ENCODE measurements around the gene ARRB2.
A peak's percentile ranks its signal among the peaks of the same experiment; 100 is the strongest.

- peak; percentile 31 for TF ChIP-seq POLR2A (IDR thresholded peaks at IDR 0.05)
- TF ChIP-seq, protein P1, sequence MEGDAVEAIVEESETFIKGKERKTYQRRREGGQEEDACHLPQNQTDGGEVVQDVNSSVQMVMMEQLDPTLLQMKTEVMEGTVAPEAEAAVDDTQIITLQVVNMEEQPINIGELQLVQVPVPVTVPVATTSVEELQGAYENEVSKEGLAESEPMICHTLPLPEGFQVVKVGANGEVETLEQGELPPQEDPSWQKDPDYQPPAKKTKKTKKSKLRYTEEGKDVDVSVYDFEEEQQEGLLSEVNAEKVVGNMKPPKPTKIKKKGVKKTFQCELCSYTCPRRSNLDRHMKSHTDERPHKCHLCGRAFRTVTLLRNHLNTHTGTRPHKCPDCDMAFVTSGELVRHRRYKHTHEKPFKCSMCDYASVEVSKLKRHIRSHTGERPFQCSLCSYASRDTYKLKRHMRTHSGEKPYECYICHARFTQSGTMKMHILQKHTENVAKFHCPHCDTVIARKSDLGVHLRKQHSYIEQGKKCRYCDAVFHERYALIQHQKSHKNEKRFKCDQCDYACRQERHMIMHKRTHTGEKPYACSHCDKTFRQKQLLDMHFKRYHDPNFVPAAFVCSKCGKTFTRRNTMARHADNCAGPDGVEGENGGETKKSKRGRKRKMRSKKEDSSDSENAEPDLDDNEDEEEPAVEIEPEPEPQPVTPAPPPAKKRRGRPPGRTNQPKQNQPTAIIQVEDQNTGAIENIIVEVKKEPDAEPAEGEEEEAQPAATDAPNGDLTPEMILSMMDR (IDR thresholded peaks at IDR 0.05): no peak
These were observed 37.4 kb downstream of the ARRB2 start for GRCh38 chr17:4747847-4748246.
